Measurements from ENCODE around the gene RGL1. TPM values are rescaled to one million over a fixed set of nuclear protein-coding genes. Genes with fewer than 3 reads are reported as not detected.

The RGL1 gene
- total and polyA plus RNA-seq, 2 donors (not counting 3 experiments of a cell fraction or from before 2014, with no cell fraction given), result 19.8 to 35.3 TPM

GRCh38 chr1:183893561-183894289 lies 88.8 kb downstream of the RGL1 start:
- no peak overlapping the region for H2AFZ ChIP-seq (ENCODE audit: low read depth, low read length)
- no peaks in the 10 kb centered on the region for H3K9me3 ChIP-seq (replicated peaks; ENCODE audit: control insufficient read depth, insufficient read depth, low read length)
- no peaks in the 10 kb centered on the region for H3K27me3 ChIP-seq (ENCODE audit: control insufficient read depth in 2 of 2, insufficient read depth in 2 of 2, low read length in 2 of 2)
- H3K36me3 ChIP-seq (ENCODE audit: control insufficient read depth in 2 of 2, extremely low read depth in 1 of 2, insufficient read depth in 2 of 2, low read length in 2 of 2), result peaks cover 11 to 14% of the 10 kb centered on the region in 2 experiments
- H3K4me3 ChIP-seq (replicated peaks in 1 of 3; ENCODE audit: insufficient read depth in 1 of 3, low read depth in 1 of 3, low read length in 3 of 3), result no peak overlapping the region
- intact Hi-C loops (cut with micrococcal nuclease) (no loop called here), dilution Hi-C loops (cut with MboI; ENCODE audit: extremely low pct_ligation_motif_present, low sequenced_read_pairs) (no loop called here)
- ChIA-PET POLR2A (no interaction called here), CTCF (no interaction called here)
- H4K20me1 ChIP-seq (replicated peaks; ENCODE audit: control insufficient read depth, extremely low read depth, insufficient read depth, low read length), result no peaks in the 10 kb centered on the region
- H3K9me1 ChIP-seq (replicated peaks; ENCODE audit: control insufficient read depth, extremely low read depth, insufficient read depth, low read length), result no peaks in the 10 kb centered on the region
- no peak overlapping the region for H3K27ac ChIP-seq (ENCODE audit: insufficient read depth, low read depth, low read length)
- TF ChIP-seq FOS (IDR thresholded peaks at IDR 0.05; ENCODE audit: borderline replicate concordance, insufficient read depth, low read length) (no peak), POLR2A (IDR thresholded peaks at IDR 0.05; ENCODE audit: low read depth, low read length) (no peak), MYC (IDR thresholded peaks at IDR 0.05; ENCODE audit: low read depth, low read length) (no peak), EZH2 (IDR thresholded peaks at IDR 0.05; ENCODE audit: borderline replicate concordance, low read depth, low read length, severe bottlenecking) (no peak), JUN (IDR thresholded peaks at IDR 0.05; ENCODE audit: borderline replicate concordance, insufficient read depth, insufficient read length, low read depth) (no peak), CTCF (IDR thresholded peaks at IDR 0.05; ENCODE audit: extremely low read depth in 1 of 2, insufficient read depth in 1 of 2, low read depth in 1 of 2, low read length in 2 of 2) (no peak), MAX (IDR thresholded peaks at IDR 0.05; ENCODE audit: insufficient read depth, insufficient read length) (no peak), GATA2 (IDR thresholded peaks at IDR 0.05; ENCODE audit: insufficient read depth, insufficient read length, low read depth, low read length) (no peak), POLR2AphosphoS5 (IDR thresholded peaks at IDR 0.05; ENCODE audit: insufficient read depth, low read depth, low read length) (no peak)
- no peak for DNase-seq (ENCODE audit: low read depth, low spot score)
- no peaks in the 10 kb centered on the region for H3K79me2 ChIP-seq (ENCODE audit: control insufficient read depth, insufficient read depth, low read length)
- peaks cover 10% of the 10 kb centered on the region for H3K4me1 ChIP-seq (ENCODE audit: control insufficient read depth, extremely low read depth, insufficient read depth, low read length)
- no peak overlapping the region for H3K9ac ChIP-seq (replicated peaks; ENCODE audit: extremely low read depth, insufficient read depth, low read length)
- H3K4me2 ChIP-seq (ENCODE audit: insufficient read depth, low read length), result no peak overlapping the region
- FAIRE-seq, result no peak
- BruUV-seq (replicated peaks), result no TSS peak

Data from endothelial cell of umbilical vein (primary cell).